SK-N-SH treated with all-trans-retinoic acid at 6 μM for 48 hours (cell line): ENCODE data around the gene ATP5MC2.

Experiments
- ATAC-seq: fragments of 200-7000 bp; cut with Tn5 transposase; 3 replicates; pipeline ENCODE4 v1.9.1; 2020; ENCODE audit warnings: mild to moderate bottlenecking, moderate library complexity
- ARNTL ChIP-seq: fragments of 450-650 bp; formaldehyde crosslinking; IDR thresholded peaks from 2 replicates; pipeline ENCODE4 v1.5.0; 2020; ENCODE audit warnings: low read depth, mild to moderate bottlenecking, moderate library complexity, borderline replicate concordance
- BACH2 ChIP-seq: fragments of 250-450 bp; sonication (Bioruptor Pico); IDR thresholded peaks from 2 replicates; pipeline ENCODE4 v1.9.0; 2021; ENCODE audit warnings: mild to moderate bottlenecking, borderline replicate concordance
- CSDC2 ChIP-seq: fragments of 250-450 bp; sonication (Bioruptor Pico); IDR thresholded peaks from 2 replicates; pipeline ENCODE4 v1.5.0; 2020; ENCODE audit warnings: mild to moderate bottlenecking, moderate library complexity
- GLIS3 ChIP-seq: fragments of 250-450 bp; sonication (Bioruptor Pico); IDR thresholded peaks from 2 replicates; pipeline ENCODE4 v1.5.0; 2020; ENCODE audit warnings: mild to moderate bottlenecking, moderate library complexity
- ISL1 ChIP-seq: fragments of 250-450 bp; sonication (Bioruptor Pico); IDR thresholded peaks from 2 replicates; pipeline ENCODE4 v2.1.2; 2022; ENCODE audit warnings: mild to moderate bottlenecking, moderate library complexity
- OSR1 ChIP-seq: fragments of 250-450 bp; sonication (Bioruptor Pico); IDR thresholded peaks from 2 replicates; pipeline ENCODE4 v1.8.0; 2022; ENCODE audit warnings: moderate library complexity, mild to moderate bottlenecking, inconsistent platforms
- PPARA ChIP-seq: fragments of 250-450 bp; sonication (Bioruptor Pico); IDR thresholded peaks from 2 replicates; pipeline ENCODE4 v1.5.0; 2020; ENCODE audit warnings: mild to moderate bottlenecking, borderline replicate concordance
- RARB ChIP-seq: fragments of 250-450 bp; sonication (Bioruptor Pico); IDR thresholded peaks from 2 replicates; pipeline ENCODE4 v1.8.0; 2021; ENCODE audit warnings: mild to moderate bottlenecking, moderate library complexity
- SNAI2 ChIP-seq: fragments of 250-450 bp; sonication (Bioruptor Pico); IDR thresholded peaks from 2 replicates; pipeline ENCODE4 v1.5.0; 2020; ENCODE audit warnings: mild to moderate bottlenecking, moderate library complexity
- TCF4 ChIP-seq: fragments of 250-450 bp; sonication (Bioruptor Pico); IDR thresholded peaks from 2 replicates; pipeline ENCODE4 v1.8.0; 2021; ENCODE audit warnings: mild to moderate bottlenecking, moderate library complexity, borderline replicate concordance
- TOX ChIP-seq: fragments of 250-450 bp; sonication (Bioruptor Pico); IDR thresholded peaks from 2 replicates; pipeline ENCODE4 v1.8.0; 2021; ENCODE audit warnings: mild to moderate bottlenecking, moderate library complexity, borderline replicate concordance
- ZC3H10 ChIP-seq: fragments of 250-450 bp; sonication (Bioruptor Pico); IDR thresholded peaks from 2 replicates; pipeline ENCODE4 v1.5.1; 2021; ENCODE audit warnings: mild to moderate bottlenecking, moderate library complexity
- ZFP3 ChIP-seq: fragments of 250-450 bp; sonication (Bioruptor Pico); IDR thresholded peaks from 2 replicates; pipeline ENCODE4 v1.5.0; 2020; ENCODE audit warnings: mild to moderate bottlenecking, moderate library complexity
- ZFP30 ChIP-seq: fragments of 450-650 bp; formaldehyde crosslinking; IDR thresholded peaks from 2 replicates; pipeline ENCODE4 v1.5.0; 2022; ENCODE audit warnings: mild to moderate bottlenecking, moderate library complexity
- ZNF70 ChIP-seq: fragments of 450-650 bp; formaldehyde crosslinking; IDR thresholded peaks from 2 replicates; pipeline ENCODE4 v1.5.0; 2020; ENCODE audit warnings: mild to moderate bottlenecking, moderate library complexity
- ZNF8 ChIP-seq: fragments of 450-650 bp; formaldehyde crosslinking; IDR thresholded peaks from 2 replicates; pipeline ENCODE4 v1.5.0; 2020; ENCODE audit warnings: mild to moderate bottlenecking, moderate library complexity
- TF ChIP-seq, protein P1 (sequence below): fragments of 250-450 bp; sonication (Bioruptor Pico); IDR thresholded peaks from 2 replicates; pipeline ENCODE4 v1.8.0; 2021; ENCODE audit warnings: low read depth, mild to moderate bottlenecking, moderate library complexity, borderline replicate concordance
- TF ChIP-seq, protein P2 (sequence below): fragments of 250-450 bp; sonication (Bioruptor Pico); IDR thresholded peaks from 2 replicates; pipeline ENCODE4 v1.8.0; 2020; ENCODE audit warnings: mild to moderate bottlenecking, moderate library complexity, borderline replicate concordance
- TF ChIP-seq, protein P3 (sequence below): fragments of 250-450 bp; sonication (Bioruptor Pico); IDR thresholded peaks from 2 replicates; pipeline ENCODE4 v1.5.0; 2020; ENCODE audit warnings: mild to moderate bottlenecking, moderate library complexity
- TF ChIP-seq, protein P4 (sequence below): fragments of 250-450 bp; sonication (Bioruptor Pico); IDR thresholded peaks from 2 replicates; pipeline ENCODE4 v1.5.1; 2020; ENCODE audit warnings: low read depth, mild to moderate bottlenecking, moderate library complexity

The ATP5MC2 gene

DNA sequence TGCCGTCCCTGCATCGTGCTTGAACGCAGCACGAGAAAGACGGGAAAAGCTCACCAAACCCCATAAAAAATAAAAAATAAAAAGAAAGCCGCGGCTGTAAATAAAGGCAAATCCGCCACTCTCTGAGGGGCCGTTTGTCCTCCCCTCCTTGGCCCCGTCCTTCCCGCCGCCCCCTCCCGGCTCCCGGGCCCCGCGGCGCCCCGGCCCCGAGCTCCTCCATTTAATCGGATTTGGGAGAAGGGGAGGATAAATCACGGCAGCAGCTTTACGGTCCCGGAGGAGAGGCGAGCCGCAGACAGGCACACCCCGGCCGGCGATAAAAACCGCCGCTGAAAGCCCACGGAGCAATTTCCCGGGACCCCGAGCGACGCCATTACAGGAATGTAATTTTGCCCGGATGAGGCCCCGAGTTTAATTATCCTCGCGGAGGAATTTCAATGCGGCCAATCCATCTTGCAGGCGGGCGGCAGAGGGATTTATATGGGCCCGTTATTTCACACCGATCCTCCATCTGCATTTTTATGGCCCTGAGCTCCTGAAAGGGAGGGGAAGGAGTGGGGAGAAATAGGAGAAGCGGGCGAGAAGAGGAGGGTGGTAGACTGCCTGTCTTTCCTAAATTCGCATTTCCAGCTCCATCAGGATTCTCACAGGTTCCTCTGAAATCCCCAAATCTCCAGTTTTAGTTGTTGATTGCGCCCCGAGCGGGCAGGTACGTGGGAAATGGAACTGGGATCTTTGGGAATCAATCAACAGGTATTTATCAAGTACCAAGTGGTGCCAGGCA is 1.3 kb upstream of the ATP5MC2 start:
- no peak for ATAC-seq
- TF ChIP-seq ZNF8 (CRISPR knock-in tag) (no peak), CSDC2 (CRISPR knock-in tag) (no peak), RARB (CRISPR knock-in tag) (no peak), ZNF70 (CRISPR knock-in tag) (no peak), SNAI2 (CRISPR knock-in tag) (no peak), OSR1 (CRISPR knock-in tag) (no peak), ZFP3 (no peak)
- TF ChIP-seq, protein P1, sequence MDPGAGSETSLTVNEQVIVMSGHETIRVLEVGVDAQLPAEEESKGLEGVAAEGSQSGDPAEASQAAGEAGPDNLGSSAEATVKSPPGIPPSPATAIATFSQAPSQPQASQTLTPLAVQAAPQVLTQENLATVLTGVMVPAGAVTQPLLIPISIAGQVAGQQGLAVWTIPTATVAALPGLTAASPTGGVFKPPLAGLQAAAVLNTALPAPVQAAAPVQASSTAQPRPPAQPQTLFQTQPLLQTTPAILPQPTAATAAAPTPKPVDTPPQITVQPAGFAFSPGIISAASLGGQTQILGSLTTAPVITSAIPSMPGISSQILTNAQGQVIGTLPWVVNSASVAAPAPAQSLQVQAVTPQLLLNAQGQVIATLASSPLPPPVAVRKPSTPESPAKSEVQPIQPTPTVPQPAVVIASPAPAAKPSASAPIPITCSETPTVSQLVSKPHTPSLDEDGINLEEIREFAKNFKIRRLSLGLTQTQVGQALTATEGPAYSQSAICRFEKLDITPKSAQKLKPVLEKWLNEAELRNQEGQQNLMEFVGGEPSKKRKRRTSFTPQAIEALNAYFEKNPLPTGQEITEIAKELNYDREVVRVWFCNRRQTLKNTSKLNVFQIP (CRISPR knock-in tag) = no peak

DNA sequence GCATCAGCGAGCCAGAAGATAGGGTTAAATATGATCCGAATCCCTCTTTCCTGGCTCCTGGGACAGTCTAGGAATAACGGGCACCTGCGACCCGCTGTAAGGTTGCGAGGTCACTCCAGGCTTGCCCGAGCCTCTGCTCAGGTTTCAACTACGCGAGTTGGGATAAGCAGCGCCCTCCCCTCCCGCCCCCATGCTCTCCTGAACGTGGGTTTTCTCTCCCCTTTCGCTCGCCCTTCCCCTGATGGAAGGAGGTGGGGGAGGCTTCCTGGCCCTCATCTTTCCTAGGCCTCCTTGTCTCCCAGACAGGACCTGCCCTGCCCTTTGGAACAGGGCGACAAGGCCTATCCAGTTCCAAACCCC is 753 bp upstream of the ATP5MC2 start:
- TF ChIP-seq GLIS3 (CRISPR knock-in tag) = no peak
- no peak for TF ChIP-seq ARNTL (CRISPR knock-in tag)
- no peak for TF ChIP-seq OSR1 (CRISPR knock-in tag)
- TF ChIP-seq PPARA = no peak
- no peak for TF ChIP-seq TOX
- no peak for TF ChIP-seq ISL1 (CRISPR knock-in tag)
- TF ChIP-seq, protein P2, sequence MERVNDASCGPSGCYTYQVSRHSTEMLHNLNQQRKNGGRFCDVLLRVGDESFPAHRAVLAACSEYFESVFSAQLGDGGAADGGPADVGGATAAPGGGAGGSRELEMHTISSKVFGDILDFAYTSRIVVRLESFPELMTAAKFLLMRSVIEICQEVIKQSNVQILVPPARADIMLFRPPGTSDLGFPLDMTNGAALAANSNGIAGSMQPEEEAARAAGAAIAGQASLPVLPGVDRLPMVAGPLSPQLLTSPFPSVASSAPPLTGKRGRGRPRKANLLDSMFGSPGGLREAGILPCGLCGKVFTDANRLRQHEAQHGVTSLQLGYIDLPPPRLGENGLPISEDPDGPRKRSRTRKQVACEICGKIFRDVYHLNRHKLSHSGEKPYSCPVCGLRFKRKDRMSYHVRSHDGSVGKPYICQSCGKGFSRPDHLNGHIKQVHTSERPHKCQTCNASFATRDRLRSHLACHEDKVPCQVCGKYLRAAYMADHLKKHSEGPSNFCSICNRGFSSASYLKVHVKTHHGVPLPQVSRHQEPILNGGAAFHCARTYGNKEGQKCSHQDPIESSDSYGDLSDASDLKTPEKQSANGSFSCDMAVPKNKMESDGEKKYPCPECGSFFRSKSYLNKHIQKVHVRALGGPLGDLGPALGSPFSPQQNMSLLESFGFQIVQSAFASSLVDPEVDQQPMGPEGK = no peak
- no peak for TF ChIP-seq ZFP30 (CRISPR knock-in tag)
- TF ChIP-seq, all 23 proteins: peak for 0
- no peak for ATAC-seq

DNA sequence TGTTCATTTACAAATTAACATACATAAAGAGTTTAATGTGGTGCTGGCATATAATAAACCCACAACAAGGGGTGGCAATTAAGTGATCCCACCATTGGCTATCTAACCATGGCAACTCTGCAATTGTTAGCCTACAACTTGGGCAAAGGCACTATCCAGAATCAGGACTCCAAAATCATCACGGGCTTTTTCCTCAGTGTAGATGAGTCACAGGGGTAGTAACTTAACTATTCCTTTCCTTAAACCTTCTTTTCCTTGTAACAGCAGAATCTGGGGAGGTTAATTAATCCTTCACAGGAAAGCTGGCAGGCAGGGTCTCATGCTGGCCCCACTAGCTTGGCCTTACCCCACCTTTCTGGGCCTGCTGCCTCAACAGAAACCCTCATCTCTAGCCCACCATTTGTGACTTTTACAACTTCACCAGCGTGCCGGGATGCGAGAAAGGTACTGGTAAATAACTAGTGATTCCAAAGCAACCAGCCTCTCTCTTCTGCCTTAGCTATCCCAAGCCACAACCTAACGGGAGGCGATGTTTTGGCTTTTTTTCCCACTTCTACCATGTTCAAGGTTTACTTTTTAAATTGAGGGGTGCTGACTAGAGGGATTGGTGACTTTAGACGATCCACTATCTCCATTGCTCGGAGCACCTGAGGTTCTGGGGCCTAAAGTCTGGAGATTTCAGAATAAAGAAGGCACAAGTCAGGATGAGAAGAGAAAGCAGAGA is 744 bp downstream of the ATP5MC2 start:
- ATAC-seq = no peak

DNA sequence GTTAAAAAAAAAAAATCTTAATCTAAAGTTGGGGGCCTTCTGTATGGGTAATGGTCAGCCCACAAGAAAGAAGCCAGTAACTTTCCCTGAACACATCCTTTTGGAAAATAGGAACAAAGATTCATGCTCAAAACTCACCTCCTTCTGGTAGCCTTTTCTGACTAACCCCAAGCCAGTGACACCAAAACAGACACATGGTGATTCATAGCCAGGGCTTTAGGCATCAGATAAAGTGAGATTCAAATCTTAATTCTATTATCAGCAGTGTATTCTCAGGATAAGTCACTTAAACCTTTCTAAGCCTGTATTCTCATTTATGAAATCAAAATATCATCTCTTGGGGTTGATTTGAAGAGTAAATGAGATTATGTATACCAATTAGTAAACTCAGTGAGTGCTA is 4.9 kb downstream of the ATP5MC2 start:
- TF ChIP-seq ZFP30 (CRISPR knock-in tag) (no peak), GLIS3 (CRISPR knock-in tag) (no peak), BACH2 (no peak), SNAI2 (CRISPR knock-in tag) (no peak), ZNF8 (CRISPR knock-in tag) (no peak), ISL1 (CRISPR knock-in tag) (no peak), PPARA (no peak), TOX (no peak), ARNTL (CRISPR knock-in tag) (no peak), ZFP3 (no peak), ZC3H10 (CRISPR knock-in tag) (no peak), OSR1 (CRISPR knock-in tag) (no peak)
- TF ChIP-seq, protein P3, sequence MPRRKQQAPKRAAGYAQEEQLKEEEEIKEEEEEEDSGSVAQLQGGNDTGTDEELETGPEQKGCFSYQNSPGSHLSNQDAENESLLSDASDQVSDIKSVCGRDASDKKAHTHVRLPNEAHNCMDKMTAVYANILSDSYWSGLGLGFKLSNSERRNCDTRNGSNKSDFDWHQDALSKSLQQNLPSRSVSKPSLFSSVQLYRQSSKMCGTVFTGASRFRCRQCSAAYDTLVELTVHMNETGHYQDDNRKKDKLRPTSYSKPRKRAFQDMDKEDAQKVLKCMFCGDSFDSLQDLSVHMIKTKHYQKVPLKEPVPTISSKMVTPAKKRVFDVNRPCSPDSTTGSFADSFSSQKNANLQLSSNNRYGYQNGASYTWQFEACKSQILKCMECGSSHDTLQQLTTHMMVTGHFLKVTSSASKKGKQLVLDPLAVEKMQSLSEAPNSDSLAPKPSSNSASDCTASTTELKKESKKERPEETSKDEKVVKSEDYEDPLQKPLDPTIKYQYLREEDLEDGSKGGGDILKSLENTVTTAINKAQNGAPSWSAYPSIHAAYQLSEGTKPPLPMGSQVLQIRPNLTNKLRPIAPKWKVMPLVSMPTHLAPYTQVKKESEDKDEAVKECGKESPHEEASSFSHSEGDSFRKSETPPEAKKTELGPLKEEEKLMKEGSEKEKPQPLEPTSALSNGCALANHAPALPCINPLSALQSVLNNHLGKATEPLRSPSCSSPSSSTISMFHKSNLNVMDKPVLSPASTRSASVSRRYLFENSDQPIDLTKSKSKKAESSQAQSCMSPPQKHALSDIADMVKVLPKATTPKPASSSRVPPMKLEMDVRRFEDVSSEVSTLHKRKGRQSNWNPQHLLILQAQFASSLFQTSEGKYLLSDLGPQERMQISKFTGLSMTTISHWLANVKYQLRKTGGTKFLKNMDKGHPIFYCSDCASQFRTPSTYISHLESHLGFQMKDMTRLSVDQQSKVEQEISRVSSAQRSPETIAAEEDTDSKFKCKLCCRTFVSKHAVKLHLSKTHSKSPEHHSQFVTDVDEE (CRISPR knock-in tag) = no peak
- TF ChIP-seq, protein P4, sequence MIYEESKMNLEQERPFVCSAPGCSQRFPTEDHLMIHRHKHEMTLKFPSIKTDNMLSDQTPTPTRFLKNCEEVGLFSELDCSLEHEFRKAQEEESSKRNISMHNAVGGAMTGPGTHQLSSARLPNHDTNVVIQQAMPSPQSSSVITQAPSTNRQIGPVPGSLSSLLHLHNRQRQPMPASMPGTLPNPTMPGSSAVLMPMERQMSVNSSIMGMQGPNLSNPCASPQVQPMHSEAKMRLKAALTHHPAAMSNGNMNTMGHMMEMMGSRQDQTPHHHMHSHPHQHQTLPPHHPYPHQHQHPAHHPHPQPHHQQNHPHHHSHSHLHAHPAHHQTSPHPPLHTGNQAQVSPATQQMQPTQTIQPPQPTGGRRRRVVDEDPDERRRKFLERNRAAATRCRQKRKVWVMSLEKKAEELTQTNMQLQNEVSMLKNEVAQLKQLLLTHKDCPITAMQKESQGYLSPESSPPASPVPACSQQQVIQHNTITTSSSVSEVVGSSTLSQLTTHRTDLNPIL = no peak
- no peak for ATAC-seq

More for the DNA sequence above, 744 bp downstream of the ATP5MC2 start:
- TF ChIP-seq, protein P4 = no peak
- TF ChIP-seq ISL1 (CRISPR knock-in tag) (no peak), OSR1 (CRISPR knock-in tag) (no peak), ZNF70 (CRISPR knock-in tag) (no peak), PPARA (no peak), TCF4 (no peak)
